Psoas muscle (tissue), 8 donors: ENCODE measurements around the gene PSMB10. TPM values are rescaled to one million over a fixed set of nuclear protein-coding genes. Genes with fewer than 3 reads are reported as not detected.
A peak's percentile ranks its signal among the peaks of the same experiment; 100 is the strongest.
"Not testable (repeated sequence)": the region's sequence is repeated elsewhere in the genome, so short reads cannot be mapped to it uniquely, and the experiment has no call there.

ENCODE experiments used
- ATAC-seq, 4 donors: fragments of 200-7000 bp; cut with Tn5 transposase; one replicate each; pipeline ENCODE4 v1.9.1; 2020; ENCODE audit warnings: moderate library complexity in 3 of 4, mild to moderate bottlenecking in 2 of 4
- DNase-seq, 2 donors: peaks; one replicate each; pipeline ENCODE4 v3.0.0-alpha.2; 2020
- H3K27ac ChIP-seq: fragments of 200-600 bp; one replicate; pipeline ENCODE4 v1.8.0; 2022
- H3K27me3 ChIP-seq, 3 donors: fragments of 200-600 bp in 1 of 3; one replicate each; pipeline versions ENCODE4 v1.6.1 to v1.8.0; 2013 to 2022; ENCODE audit warnings: low read length in 2 of 3, mild to moderate bottlenecking in 2 of 3, moderate library complexity in 1 of 3; ENCODE audit not compliant: insufficient read depth in 3 of 3
- H3K36me3 ChIP-seq, 2 donors: fragments of 200-600 bp in 1 of 2; one replicate each; pipeline versions ENCODE4 v1.6.1 to v1.8.0; 2013 to 2022; ENCODE audit warnings: low read depth in 1 of 2, mild to moderate bottlenecking in 1 of 2, moderate library complexity in 1 of 2; ENCODE audit not compliant: insufficient read depth in 1 of 2
- H3K4me1 ChIP-seq: fragments of 200-600 bp; one replicate; pipeline ENCODE4 v1.8.0; 2022
- H3K4me3 ChIP-seq: fragments of 200-600 bp; one replicate; pipeline ENCODE4 v1.8.0; 2022; ENCODE audit warnings: mild to moderate bottlenecking
- H3K9me3 ChIP-seq: fragments of 200-600 bp; one replicate; pipeline ENCODE4 v1.8.0; 2022
- CTCF ChIP-seq: fragments of 200-600 bp; IDR thresholded peaks from one replicate; pipeline ENCODE4 v1.8.0; 2022; ENCODE audit warnings: antibody characterized with exemption
- WGBS, 3 donors: extraction: QIAGEN DNeasy Blood & Tissue Kit; methylation state at CpG; one replicate each; pipeline versions ENCODE4 v1.1.6 to v1.1.7; 2013; 5-methylcytosine and 5-hydroxymethylcytosine counted together
- intact Hi-C, 2 donors: fragments of 100-400 bp; cut with DNase I; formaldehyde crosslinking; loops; one replicate each; pipeline versions ENCODE4 v1.11.0 to v1.14.2; 2022
- polyA plus RNA-seq, 3 donors: library from polyadenylated mRNA; stranded (reverse); fragments of 200-250 nt; gene quantifications; one replicate each; pipeline ENCODE4 v1.2.3, GENCODE V29; 2013
- total RNA-seq, 4 donors: library from RNA; stranded (reverse); fragmentation: NEBNext Ultra II Directional in 2 of 4; extraction: Animal tissue kit (Norgen Biotek cat#: 25700) in 2 of 4; gene quantifications; one replicate each; pipeline versions ENCODE4 v1.2.1 to v1.2.4, GENCODE V29; 2021 to 2023
- donor health status: healthy with polysubstance abuse.
- donor health status: DM: no; HTN: no; CAD: no; lungs with moderate emphysema.
- donor health status: Bipolar disorder and iron deficiency.
- donor health status: healthy.
- donor health status: DM: yes; HTN: yes; CAD: no.
- donor health status: DM: no; HTN: no; CAD: no.
- donor health status: DM: no; HTN: no; CAD: no.
- donor health status: DM: yes; HTN: yes; CAD: no.

Gene PSMB10
- total and polyA plus RNA-seq, 7 donors = 27.6 to 98.6 (median 34.7) TPM

- peak overlapping the region; percentile 91 for H3K27ac ChIP-seq
- H3K36me3 ChIP-seq = no peaks in the 10 kb centered on the region
- TF ChIP-seq CTCF = no peak
- WGBS, 3 donors = 29 to 48% (median 30%) methylated on average over 4 of the region's 4 CpGs
- ATAC-seq (peak; percentile 89 to 95 (median 93)), DNase-seq (no peak)
- intact Hi-C loops = no loop called here
- no peaks in the 10 kb centered on the region for H3K27me3 ChIP-seq
- H3K4me3 ChIP-seq = peak overlapping the region; percentile 0
- H3K9me3 ChIP-seq = no peaks in the 10 kb centered on the region
- H3K4me1 ChIP-seq = peaks cover 76% of the 10 kb centered on the region
Observed at GRCh38 chr16:67917852-67918236, 18.8 kb downstream of the PSMB10 start.

GRCh38 chr16:67917140-67917851 is 19.4 kb downstream of the PSMB10 start:
- TF ChIP-seq CTCF = no peak
- DNase-seq (peak in 1 of 2 donors; percentile 72), ATAC-seq (peak; percentile 71 to 84 (median 78))
- peaks cover 72% of the 10 kb centered on the region for H3K4me1 ChIP-seq
- H3K4me3 ChIP-seq = peak overlapping the region; percentile 15
- no peaks in the 10 kb centered on the region for H3K36me3 ChIP-seq
- H3K27ac ChIP-seq = peak overlapping the region; percentile 91
- intact Hi-C loops = no loop called here
- no peaks in the 10 kb centered on the region for H3K9me3 ChIP-seq
- WGBS, 3 donors = 15 to 27% (median 23%) methylated on average over 6 of the region's 6 CpGs
- H3K27me3 ChIP-seq = no peaks in the 10 kb centered on the region

GRCh38 chr16:67915831-67916723 is 20.6 kb downstream of the PSMB10 start:
- TF ChIP-seq CTCF = no peak
- DNase-seq (no peak), ATAC-seq (peak in 3 of 4 donors; percentile 7 to 29 (median 23))
- no peaks in the 10 kb centered on the region for H3K27me3 ChIP-seq
- H3K4me1 ChIP-seq = peaks cover 64% of the 10 kb centered on the region
- no peak overlapping the region for H3K4me3 ChIP-seq
- peak overlapping the region; percentile 91 for H3K27ac ChIP-seq
- intact Hi-C loops = no loop called here
- 52 to 64% (median 62%) methylated on average over 7 of the region's 7 CpGs for WGBS, 3 donors
- no peaks in the 10 kb centered on the region for H3K9me3 ChIP-seq
- H3K36me3 ChIP-seq = peaks cover 0 to 9% of the 10 kb centered on the region in 2 donors

GRCh38 chr16:67915496-67915769 is 21.2 kb downstream of the PSMB10 start:
- H3K27me3 ChIP-seq, H3K4me3 ChIP-seq, ATAC-seq, H3K9me3 ChIP-seq, intact Hi-C loops, DNase-seq: not testable (repeated sequence)
- Histone ChIP-seq H3K27ac (peak overlapping the region; percentile 91), H3K4me1 (peaks cover 58% of the 10 kb centered on the region), H3K36me3 (peaks cover 0 to 15% of the 10 kb centered on the region in 2 donors)
- WGBS, 3 donors = 47 to 67% (median 55%) methylated on average over 1 to 2 of the region's 2 CpGs

GRCh38 chr16:67914758-67915495 is 21.7 kb downstream of the PSMB10 start:
- DNase-seq (no peak), ATAC-seq (no peak)
- Histone ChIP-seq H3K27ac (peak overlapping the region; percentile 91), H3K36me3 (peaks cover 0 to 19% of the 10 kb centered on the region in 2 donors), H3K9me3 (no peaks in the 10 kb centered on the region), H3K4me1 (peaks cover 53% of the 10 kb centered on the region), H3K27me3 (no peaks in the 10 kb centered on the region), H3K4me3 (no peak overlapping the region)
- intact Hi-C loops = no loop called here
- 58 to 78% (median 61%) methylated on average over 7 of the region's 7 CpGs for WGBS, 3 donors
- TF ChIP-seq CTCF = no peak
